Endothelial cell of umbilical vein (primary cell): ENCODE data around the gene SLC38A8. TPM values are rescaled to one million over a fixed set of nuclear protein-coding genes. Genes with fewer than 3 reads are reported as not detected.

ENCODE experiments used
- BruUV-seq: library from RNA; stranded (reverse); fragments of 400-500 nt; replicated peaks from 2 replicates; lab custom pipeline; 2021; lab: Mats Ljungman, UMichigan
- CTCF ChIA-PET: fragments of 300-600, 350-600 bp; sonication (Branson Sonifier 250); formaldehyde crosslinking; loops from one replicate; lab custom pipeline; 2021; ENCODE audit warnings: antibody characterized with exemption, inconsistent platforms; lab: Charles Lee
- POLR2A ChIA-PET: fragments of 300-600, 350-600 bp; sonication (Branson Sonifier 250); formaldehyde crosslinking; loops from one replicate; lab custom pipeline; 2021; ENCODE audit warnings: antibody characterized with exemption, inconsistent platforms; lab: Charles Lee
- DNase-seq: peaks from one replicate; pipeline ENCODE4 v3.0.0-alpha.2; 2011; ENCODE audit warnings: low read depth, low spot score
- FAIRE-seq: peaks from 2 replicates; lab custom pipeline; 2011; peaks lifted over from hg19 to GRCh38; lab: Jason Lieb, UNC
- H2AFZ ChIP-seq: 2 replicates; pipeline ENCODE4 v1.6.0; 2012; ENCODE audit warnings: low read depth, low read length, control low read depth, inconsistent platforms
- H3K27ac ChIP-seq: 2 replicates; pipeline ENCODE4 v1.5.1; 2011; ENCODE audit warnings: low read depth, mild to moderate bottlenecking, control low read depth, low read length, moderate library complexity; ENCODE audit not compliant: insufficient read depth
- H3K27me3 ChIP-seq, 2 experiments: 2 replicates each; pipeline versions ENCODE4 v1.6.0 to v1.6.1; 2011; ENCODE audit warnings: low read length in 2 of 2, mixed read lengths in 1 of 2; ENCODE audit not compliant: control insufficient read depth in 2 of 2, insufficient read depth in 2 of 2
- H3K36me3 ChIP-seq, 2 experiments: 2 replicates in 1 of 2; 3 replicates in 1 of 2; pipeline ENCODE4 v1.5.1; 2011; ENCODE audit warnings: low read length in 2 of 2, mild to moderate bottlenecking in 1 of 2, moderate library complexity in 1 of 2; ENCODE audit not compliant: control insufficient read depth in 2 of 2, insufficient read depth in 2 of 2; ENCODE audit errors: extremely low read depth in 1 of 2
- H3K4me1 ChIP-seq: 3 replicates; pipeline ENCODE4 v1.5.1; 2011; ENCODE audit warnings: mild to moderate bottlenecking, low read length; ENCODE audit not compliant: control insufficient read depth, insufficient read depth; ENCODE audit errors: extremely low read depth
- H3K4me2 ChIP-seq: 2 replicates; pipeline ENCODE4 v1.6.1; 2011; ENCODE audit warnings: low read length, control low read depth, mixed read lengths; ENCODE audit not compliant: insufficient read depth
- H3K4me3 ChIP-seq, 3 experiments: fragments of 200-600 bp in 1 of 3; sonication (generic), shearing (Covaris generic) in 1 of 3; replicated peaks in 1 of 3; 2 replicates each; pipeline ENCODE4 v1.5.1; 2011 to 2016; ENCODE audit warnings: control low read depth in 3 of 3, low read length in 3 of 3, mild to moderate bottlenecking in 2 of 3, inconsistent platforms in 1 of 3, low read depth in 1 of 3, moderate library complexity in 1 of 3; ENCODE audit not compliant: insufficient read depth in 1 of 3
- H3K79me2 ChIP-seq: 2 replicates; pipeline ENCODE4 v1.6.0; 2012; ENCODE audit warnings: low read length, inconsistent platforms; ENCODE audit not compliant: control insufficient read depth, insufficient read depth
- H3K9ac ChIP-seq: replicated peaks from 2 replicates; pipeline ENCODE3; 2011; ENCODE audit warnings: low read length, control low read depth; ENCODE audit not compliant: insufficient read depth; ENCODE audit errors: extremely low read depth
- H3K9me1 ChIP-seq: replicated peaks from 3 replicates; pipeline ENCODE4 v1.6.0; 2011; ENCODE audit warnings: mild to moderate bottlenecking, low read length; ENCODE audit not compliant: control insufficient read depth, insufficient read depth; ENCODE audit errors: extremely low read depth
- H3K9me3 ChIP-seq: replicated peaks from 2 replicates; pipeline ENCODE4 v1.5.1; 2012; ENCODE audit warnings: low read length, inconsistent platforms; ENCODE audit not compliant: control insufficient read depth, insufficient read depth
- H4K20me1 ChIP-seq: replicated peaks from 2 replicates; pipeline ENCODE3; 2011; ENCODE audit warnings: mild to moderate bottlenecking, low read length; ENCODE audit not compliant: control insufficient read depth, insufficient read depth; ENCODE audit errors: extremely low read depth
- EZH2 ChIP-seq: IDR thresholded peaks from 2 replicates; pipeline ENCODE4 v1.6.1; 2012; ENCODE audit warnings: borderline replicate concordance, low read depth, mild to moderate bottlenecking, moderate library complexity, low read length, inconsistent platforms; ENCODE audit not compliant: severe bottlenecking
- FOS ChIP-seq: IDR thresholded peaks from 2 replicates; pipeline ENCODE4 v1.6.1; 2011; ENCODE audit warnings: mild to moderate bottlenecking, low read length, moderate library complexity, borderline replicate concordance; ENCODE audit not compliant: insufficient read depth
- GATA2 ChIP-seq: IDR thresholded peaks from 2 replicates; pipeline ENCODE4 v1.7.0; 2011; ENCODE audit warnings: low read depth, mild to moderate bottlenecking, moderate library complexity, mixed read lengths, low read length; ENCODE audit not compliant: insufficient read length, insufficient read depth
- JUN ChIP-seq: IDR thresholded peaks from 2 replicates; pipeline ENCODE4 v1.6.1; 2011; ENCODE audit warnings: borderline replicate concordance, low read depth; ENCODE audit not compliant: insufficient read length, insufficient read depth
- MAX ChIP-seq: IDR thresholded peaks from 2 replicates; pipeline ENCODE4 v1.6.1; 2011; ENCODE audit not compliant: insufficient read depth, insufficient read length
- POLR2A ChIP-seq: IDR thresholded peaks from 2 replicates; pipeline ENCODE4 v1.6.1; 2012; ENCODE audit warnings: low read depth, mild to moderate bottlenecking, control low read depth, low read length
- dilution Hi-C: fragments of 300-500 bp; cut with MboI; formaldehyde crosslinking; loops from one replicate; pipeline ENCODE4 v1.15.0; 2019; ENCODE audit warnings: low sequenced_read_pairs; ENCODE audit not compliant: extremely low pct_ligation_motif_present
- intact Hi-C: fragments of 100-400 bp; cut with micrococcal nuclease; formaldehyde crosslinking; loops from one replicate; pipeline ENCODE4 v1.10.0; 2022
- polyA plus RNA-seq, 4 experiments: library from polyadenylated mRNA; depleted of rRNA in 3 of 4; stranded (reverse) in 3 of 4; unstranded in 1 of 4; fragments of >200 nt; gene quantifications; 2 replicates each; pipeline versions ENCODE4 v1.2.1 to v1.2.3, GENCODE V29; 2011 to 2012; ENCODE audit warnings: missing spikeins in 1 of 4
- total RNA-seq: library from RNA; stranded (reverse); gene quantifications from 2 replicates; pipeline ENCODE4 v1.2.3, GENCODE V29; 2021
- TF ChIP-seq, protein P1 (sequence below), 2 donors: IDR thresholded peaks; 1 replicate in 1 of 2; 2 replicates in 1 of 2; pipeline ENCODE4 v1.5.1; 2011; ENCODE audit warnings: low read length in 2 of 2, mild to moderate bottlenecking in 2 of 2, moderate library complexity in 2 of 2, control low read depth in 1 of 2, inconsistent platforms in 1 of 2, low read depth in 1 of 2; ENCODE audit not compliant: insufficient read depth in 1 of 2; ENCODE audit errors: extremely low read depth in 1 of 2

Gene SLC38A8
- total and polyA plus RNA-seq, 2 donors (not counting 3 experiments of a cell fraction or from before 2014, with no cell fraction given): not detected

- no TSS peak for BruUV-seq
These were observed 64.1 kb downstream of the SLC38A8 start for GRCh38 chr16:83978401-83978904.

More at GRCh38 chr16:83978401-83978904, 64.1 kb downstream of the SLC38A8 start:
- Histone ChIP-seq H3K4me2 (no peak overlapping the region), H3K27ac (no peak overlapping the region), H3K4me3 (no peak overlapping the region), H3K4me1 (no peaks in the 10 kb centered on the region), H3K9me1 (no peaks in the 10 kb centered on the region), H3K79me2 (no peaks in the 10 kb centered on the region), H3K27me3 (no peaks in the 10 kb centered on the region), H3K9ac (no peak overlapping the region), H3K36me3 (no peaks in the 10 kb centered on the region), H2AFZ (no peak overlapping the region), H4K20me1 (no peaks in the 10 kb centered on the region), H3K9me3 (no peaks in the 10 kb centered on the region)
- intact Hi-C loops: no loop called here
- TF ChIP-seq GATA2 (no peak), FOS (no peak), POLR2A (no peak), MAX (no peak), JUN (no peak), EZH2 (no peak)
- TF ChIP-seq, protein P1, sequence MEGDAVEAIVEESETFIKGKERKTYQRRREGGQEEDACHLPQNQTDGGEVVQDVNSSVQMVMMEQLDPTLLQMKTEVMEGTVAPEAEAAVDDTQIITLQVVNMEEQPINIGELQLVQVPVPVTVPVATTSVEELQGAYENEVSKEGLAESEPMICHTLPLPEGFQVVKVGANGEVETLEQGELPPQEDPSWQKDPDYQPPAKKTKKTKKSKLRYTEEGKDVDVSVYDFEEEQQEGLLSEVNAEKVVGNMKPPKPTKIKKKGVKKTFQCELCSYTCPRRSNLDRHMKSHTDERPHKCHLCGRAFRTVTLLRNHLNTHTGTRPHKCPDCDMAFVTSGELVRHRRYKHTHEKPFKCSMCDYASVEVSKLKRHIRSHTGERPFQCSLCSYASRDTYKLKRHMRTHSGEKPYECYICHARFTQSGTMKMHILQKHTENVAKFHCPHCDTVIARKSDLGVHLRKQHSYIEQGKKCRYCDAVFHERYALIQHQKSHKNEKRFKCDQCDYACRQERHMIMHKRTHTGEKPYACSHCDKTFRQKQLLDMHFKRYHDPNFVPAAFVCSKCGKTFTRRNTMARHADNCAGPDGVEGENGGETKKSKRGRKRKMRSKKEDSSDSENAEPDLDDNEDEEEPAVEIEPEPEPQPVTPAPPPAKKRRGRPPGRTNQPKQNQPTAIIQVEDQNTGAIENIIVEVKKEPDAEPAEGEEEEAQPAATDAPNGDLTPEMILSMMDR (IDR thresholded peaks at IDR 0.05; ENCODE audit: extremely low read depth in 1 of 2, insufficient read depth in 1 of 2, low read depth in 1 of 2, low read length in 2 of 2): no peak
- dilution Hi-C loops: no loop called here
- CTCF ChIA-PET: interaction anchor here (0.9 to 1.6 kb wide), 6 partner anchors 9 to 88 kb away, joined by 3 to 8 read pairs (median 4); partner anchors contain the start of gene OSGIN1
- POLR2A ChIA-PET: no interaction called here
- FAIRE-seq (no peak), DNase-seq (no peak)
